HepG2 (cell line): ENCODE results near the gene PRM2. TPM values are rescaled to one million over a fixed set of nuclear protein-coding genes. Genes with fewer than 3 reads are reported as not detected.
A peak's percentile ranks its signal among the peaks of the same experiment; 100 is the strongest.

Experiments used
- ATAC-seq: fragments of 200-7000 bp; cut with Tn5 transposase; 3 replicates; pipeline ENCODE4 v1.9.1; 2020; ENCODE audit warnings: mild to moderate bottlenecking, moderate library complexity
- BruUV-seq: library from RNA; stranded (reverse); fragments of 400-500 nt; replicated peaks from 2 replicates; lab custom pipeline; 2021; lab: Mats Ljungman, UMichigan
- CTCF ChIA-PET: fragments of 300-600 bp; formaldehyde crosslinking; extraction: SDS; loops from one replicate; lab custom pipeline; 2021; ENCODE audit warnings: low total read pairs, inconsistent platforms, low intra/inter-chr PET ratio; lab: Yijun Ruan, JAX
- POLR2A ChIA-PET: fragments of 350-600 bp; sonication (Branson Sonifier 250); formaldehyde crosslinking; loops from one replicate; lab custom pipeline; 2020; ENCODE audit warnings: antibody characterized with exemption, inconsistent platforms; lab: Yijun Ruan, JAX
- DNase-seq: peaks from one replicate; pipeline ENCODE4 v3.0.0-alpha.2; 2015; ENCODE audit warnings: low spot score
- FAIRE-seq: peaks from 3 replicates; lab custom pipeline; 2011; peaks lifted over from hg19 to GRCh38; lab: Jason Lieb, UNC
- H2AFZ ChIP-seq: one replicate; pipeline ENCODE4 v1.6.1; 2011; ENCODE audit warnings: low read length, inconsistent platforms
- H3K27ac ChIP-seq: fragments of 300-600 bp; 3 replicates; pipeline ENCODE4 v1.8.0; 2011; ENCODE audit warnings: mixed run types, mild to moderate bottlenecking, mixed read lengths, low read length, inconsistent platforms; ENCODE audit not compliant: insufficient read depth; ENCODE audit errors: extremely low read length
- H3K27me3 ChIP-seq, 2 experiments: fragments of 200-600 bp in 1 of 2; 2 replicates in 1 of 2; 3 replicates in 1 of 2; pipeline versions ENCODE4 v1.6.0 to v1.8.0; 2011; ENCODE audit warnings: low read length in 2 of 2, mild to moderate bottlenecking in 2 of 2, moderate library complexity in 2 of 2, inconsistent platforms in 1 of 2; ENCODE audit not compliant: insufficient read depth in 2 of 2, control insufficient read depth in 1 of 2
- H3K36me3 ChIP-seq, 2 experiments: fragments of 200-600 bp in 1 of 2; replicated peaks in 1 of 2; 2 replicates in 1 of 2; 3 replicates in 1 of 2; pipeline versions ENCODE4 v1.5.1 to v1.8.0; 2011; ENCODE audit warnings: low read length in 2 of 2, inconsistent platforms in 1 of 2; ENCODE audit not compliant: insufficient read depth in 2 of 2, control insufficient read depth in 1 of 2
- H3K4me1 ChIP-seq: 2 replicates; pipeline ENCODE4 v1.5.1; 2012; ENCODE audit warnings: low read length, inconsistent platforms; ENCODE audit not compliant: insufficient read depth
- H3K4me2 ChIP-seq: 2 replicates; pipeline ENCODE4 v1.6.0; 2011; ENCODE audit warnings: low read depth, low read length, inconsistent platforms
- H3K4me3 ChIP-seq, 3 experiments: fragments of 200-600 bp in 1 of 3; sonication (generic), shearing (Covaris generic) in 1 of 3; replicated peaks in 1 of 3; 2 replicates each; pipeline ENCODE4 v1.5.1; 2011 to 2016; ENCODE audit warnings: low read length in 3 of 3, inconsistent platforms in 2 of 3, low read depth in 2 of 3, mild to moderate bottlenecking in 2 of 3, control low read depth in 1 of 3, mixed read lengths in 1 of 3; ENCODE audit not compliant: insufficient read depth in 1 of 3
- H3K79me2 ChIP-seq: one replicate; pipeline ENCODE4 v1.6.1; 2011; ENCODE audit warnings: low read length, inconsistent platforms; ENCODE audit not compliant: insufficient read depth
- H3K9ac ChIP-seq: 2 replicates; pipeline ENCODE4 v1.6.0; 2011; ENCODE audit warnings: mild to moderate bottlenecking, low read depth, low read length, inconsistent platforms; ENCODE audit not compliant: insufficient read depth
- H3K9me3 ChIP-seq: 2 replicates; pipeline ENCODE4 v1.5.1; 2012; ENCODE audit warnings: mild to moderate bottlenecking, low read length
- H4K20me1 ChIP-seq: 2 replicates; pipeline ENCODE4 v1.6.0; 2011; ENCODE audit warnings: inconsistent platforms, mild to moderate bottlenecking, low read length, moderate library complexity; ENCODE audit not compliant: insufficient read depth
- BRCA1 ChIP-seq: sonication (generic); formaldehyde crosslinking; IDR thresholded peaks from 2 replicates; pipeline ENCODE4 v1.4.0; 2020; ENCODE audit warnings: missing genetic modification reagents
- DNMT1 ChIP-seq: sonication (generic); formaldehyde crosslinking; IDR thresholded peaks from 2 replicates; pipeline ENCODE4 v1.5.1; 2020; ENCODE audit warnings: mild to moderate bottlenecking, missing genetic modification reagents
- GLI4 ChIP-seq: sonication (generic); formaldehyde crosslinking; IDR thresholded peaks from 2 replicates; pipeline ENCODE4 v1.5.1; 2020; ENCODE audit warnings: missing genetic modification reagents, mild to moderate bottlenecking, moderate library complexity, borderline replicate concordance
- GTF2F1 ChIP-seq: fragments of 150-350 bp; IDR thresholded peaks from 2 replicates; pipeline ENCODE4 v1.6.1; 2014; ENCODE audit warnings: low read length
- HOXD1 ChIP-seq: sonication (generic); formaldehyde crosslinking; IDR thresholded peaks from 2 replicates; pipeline ENCODE4 v1.5.0; 2020; ENCODE audit warnings: missing genetic modification reagents
- KDM4B ChIP-seq: sonication (generic); formaldehyde crosslinking; IDR thresholded peaks from 2 replicates; pipeline ENCODE4 v1.4.0; 2020; ENCODE audit warnings: missing genetic modification reagents
- KDM6A ChIP-seq: IDR thresholded peaks from 2 replicates; pipeline ENCODE4 v1.6.1; 2016; ENCODE audit warnings: low read depth
- POLR2AphosphoS2 ChIP-seq: IDR thresholded peaks from 2 replicates; pipeline ENCODE4 v1.6.1; 2011; ENCODE audit warnings: low read depth, low read length, improper control_type of control experiment
- RXRA ChIP-seq: sonication (generic); formaldehyde crosslinking; IDR thresholded peaks from 2 replicates; pipeline ENCODE4 v1.5.1; 2020; ENCODE audit warnings: missing genetic modification reagents
- ZFAT ChIP-seq: sonication (generic); formaldehyde crosslinking; conservative IDR thresholded peaks from 2 replicates; pipeline ENCODE4 v1.8.1; 2023; ENCODE audit warnings: missing genetic modification reagents, inconsistent platforms
- ZNF224 ChIP-seq: sonication (generic); formaldehyde crosslinking; IDR thresholded peaks from 2 replicates; pipeline ENCODE4 v1.5.0; 2020; ENCODE audit warnings: mild to moderate bottlenecking, missing genetic modification reagents
- ZNF331 ChIP-seq: sonication (generic); formaldehyde crosslinking; IDR thresholded peaks from 2 replicates; pipeline ENCODE4 v1.4.0; 2020; ENCODE audit warnings: missing genetic modification reagents
- ZNF547 ChIP-seq: sonication (generic); formaldehyde crosslinking; IDR thresholded peaks from 2 replicates; pipeline ENCODE4 v1.5.1; 2020; ENCODE audit warnings: mild to moderate bottlenecking, missing genetic modification reagents
- ZNF720 ChIP-seq: sonication (generic); formaldehyde crosslinking; IDR thresholded peaks from 2 replicates; pipeline ENCODE4 v1.4.0; 2020; ENCODE audit warnings: missing genetic modification reagents
- WGBS: methylation state at CpG from one replicate; pipeline ENCODE4 v1.1.6; 2017; ENCODE audit warnings: low lambda C conversion rate; 5-methylcytosine and 5-hydroxymethylcytosine counted together
- in situ Hi-C: cut with HindIII; loops from 2 replicates; pipeline ENCODE4 v1.10.0; 2017; ENCODE audit warnings: low pct_unique_long_range_greater_than_20kb; ENCODE audit not compliant: extremely low pct_ligation_motif_present
- intact Hi-C: fragments of 100-400 bp; cut with micrococcal nuclease; formaldehyde crosslinking; loops from one replicate; pipeline ENCODE4 v1.10.0; 2022; ENCODE audit not compliant: unreplicated experiment
- polyA plus RNA-seq, 8 experiments: library from polyadenylated mRNA; depleted of rRNA in 3 of 8; stranded (reverse) in 7 of 8; unstranded in 1 of 8; fragments of >200 nt; fragmentation: Illumina TruSeq in 4 of 8; extraction: Trizol in 4 of 8; gene quantifications; 2 replicates each; pipeline versions ENCODE4 v1.2.1 to v1.2.3, GENCODE V29; 2011 to 2016; ENCODE audit warnings: low read depth in 4 of 8, missing spikeins in 1 of 8, mixed read lengths in 1 of 8; ENCODE audit not compliant: insufficient read depth in 1 of 8
- total RNA-seq, 5 experiments: library from RNA; depleted of rRNA; stranded (reverse); fragments of >200 nt; fragmentation: Illumina TruSeq; extraction: Trizol; gene quantifications; 2 replicates each; pipeline ENCODE4 v1.2.3, GENCODE V29; 2016; ENCODE audit warnings: low read depth in 1 of 5
- TF ChIP-seq, protein P1 (sequence below): sonication (generic); formaldehyde crosslinking; IDR thresholded peaks from 2 replicates; pipeline ENCODE4 v1.5.0; 2020; ENCODE audit warnings: missing genetic modification reagents
- TF ChIP-seq, protein P2 (sequence below): IDR thresholded peaks from 2 replicates; pipeline ENCODE4 v1.6.1; 2016; ENCODE audit warnings: mild to moderate bottlenecking, missing biosample characterization, missing genetic modification reagents
- TF ChIP-seq, protein P3 (sequence below): sonication (generic); formaldehyde crosslinking; IDR thresholded peaks from 2 replicates; pipeline ENCODE4 v1.9.0; 2021; ENCODE audit warnings: missing genetic modification reagents, mild to moderate bottlenecking, borderline replicate concordance
- TF ChIP-seq, protein P4 (sequence below): IDR thresholded peaks from 2 replicates; pipeline ENCODE4 v1.6.1; 2016; ENCODE audit warnings: missing compliant biosample characterization, missing genetic modification reagents, borderline replicate concordance

PRM2 gene
- total and polyA plus RNA-seq, 2 of the 13 experiments (the other 11 are each of a cell fraction or from before 2014, with no cell fraction given) = 0.54 TPM; not detected in 1

DNA sequence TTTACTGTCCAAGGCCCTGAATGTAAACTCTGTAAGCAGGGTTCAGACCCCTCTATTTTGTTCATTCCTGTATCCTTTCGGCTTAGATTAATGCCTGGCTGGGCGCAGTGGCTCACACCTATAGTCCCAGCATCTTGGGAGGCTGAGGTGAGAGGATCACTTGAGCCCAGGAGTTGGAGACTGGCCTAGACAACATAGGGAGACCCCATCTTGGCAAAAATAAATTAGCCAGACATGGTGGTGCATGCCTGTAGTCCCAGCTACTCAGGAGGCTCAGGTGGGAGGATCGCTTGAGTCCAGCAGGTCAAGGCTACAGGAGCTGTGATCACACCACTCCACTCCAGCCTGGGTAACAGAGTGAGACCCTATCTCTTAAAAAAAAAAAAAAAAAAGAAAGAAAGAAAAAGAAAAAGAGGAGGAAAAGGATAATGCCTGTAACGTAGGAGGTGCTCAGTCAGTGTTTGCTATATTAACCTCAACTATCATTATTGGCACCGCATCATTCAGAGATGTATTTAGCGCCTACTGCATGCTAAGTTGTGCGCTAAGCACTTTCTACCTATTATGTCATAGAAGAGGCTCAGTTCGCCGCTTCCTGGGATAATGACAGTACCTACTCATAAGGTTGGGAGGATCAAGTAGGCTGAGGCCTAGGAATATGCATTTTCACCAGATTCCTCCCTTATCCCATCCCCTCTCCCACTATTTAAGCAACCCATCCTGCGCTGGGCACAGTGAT is 25.3 kb downstream of the PRM2 start (continued):
- TF ChIP-seq, protein P1, sequence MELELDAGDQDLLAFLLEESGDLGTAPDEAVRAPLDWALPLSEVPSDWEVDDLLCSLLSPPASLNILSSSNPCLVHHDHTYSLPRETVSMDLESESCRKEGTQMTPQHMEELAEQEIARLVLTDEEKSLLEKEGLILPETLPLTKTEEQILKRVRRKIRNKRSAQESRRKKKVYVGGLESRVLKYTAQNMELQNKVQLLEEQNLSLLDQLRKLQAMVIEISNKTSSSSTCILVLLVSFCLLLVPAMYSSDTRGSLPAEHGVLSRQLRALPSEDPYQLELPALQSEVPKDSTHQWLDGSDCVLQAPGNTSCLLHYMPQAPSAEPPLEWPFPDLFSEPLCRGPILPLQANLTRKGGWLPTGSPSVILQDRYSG (CRISPR knock-in tag) = no peak
- TF ChIP-seq ZNF224 (CRISPR knock-in tag) = no peak
- no peak for TF ChIP-seq HOXD1 (CRISPR knock-in tag)

DNA sequence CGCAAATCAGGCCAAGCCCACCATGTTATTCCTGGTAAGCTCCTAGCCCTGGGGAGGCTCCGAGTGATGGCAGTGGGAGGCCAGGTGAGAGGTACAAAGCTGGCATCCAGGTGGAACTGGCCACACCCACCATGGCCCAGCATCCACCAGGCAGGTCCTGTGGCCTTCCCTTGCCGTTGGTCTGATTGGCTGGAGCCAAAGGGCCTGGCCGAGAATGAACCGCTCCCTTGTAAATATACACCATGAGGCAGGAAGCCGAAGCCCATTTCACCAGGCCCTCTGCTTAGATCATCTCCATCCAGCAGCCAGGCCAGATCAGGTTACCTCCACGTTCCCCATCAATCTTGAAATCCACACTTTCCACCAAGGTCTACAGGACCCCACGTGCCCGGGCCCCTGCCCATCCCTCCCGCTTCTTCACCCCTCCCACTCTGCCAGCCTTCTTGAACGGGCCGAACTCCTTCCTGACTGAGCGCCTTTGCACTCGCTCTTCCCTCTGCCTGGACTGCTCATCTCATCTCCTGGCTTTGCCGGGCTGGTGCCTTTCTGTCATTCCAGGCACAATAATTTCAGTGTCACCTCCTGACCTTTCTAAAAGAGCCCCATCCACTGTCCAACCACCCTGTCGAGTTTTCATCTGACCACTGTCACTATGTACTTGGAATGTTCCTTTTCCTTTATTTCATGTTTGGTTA is 26.0 kb downstream of the PRM2 start:
- peaks cover 21% of the 10 kb centered on the region for H3K79me2 ChIP-seq
- no peak for TF ChIP-seq ZNF720 (CRISPR knock-in tag)
- TF ChIP-seq, protein P2, sequence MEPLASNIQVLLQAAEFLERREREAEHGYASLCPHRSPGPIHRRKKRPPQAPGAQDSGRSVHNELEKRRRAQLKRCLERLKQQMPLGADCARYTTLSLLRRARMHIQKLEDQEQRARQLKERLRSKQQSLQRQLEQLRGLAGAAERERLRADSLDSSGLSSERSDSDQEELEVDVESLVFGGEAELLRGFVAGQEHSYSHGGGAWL = no peak
- TF ChIP-seq KDM6A (CRISPR knock-in tag) = no peak
- no peak for TF ChIP-seq KDM4B (CRISPR knock-in tag)
- TF ChIP-seq, protein P3, sequence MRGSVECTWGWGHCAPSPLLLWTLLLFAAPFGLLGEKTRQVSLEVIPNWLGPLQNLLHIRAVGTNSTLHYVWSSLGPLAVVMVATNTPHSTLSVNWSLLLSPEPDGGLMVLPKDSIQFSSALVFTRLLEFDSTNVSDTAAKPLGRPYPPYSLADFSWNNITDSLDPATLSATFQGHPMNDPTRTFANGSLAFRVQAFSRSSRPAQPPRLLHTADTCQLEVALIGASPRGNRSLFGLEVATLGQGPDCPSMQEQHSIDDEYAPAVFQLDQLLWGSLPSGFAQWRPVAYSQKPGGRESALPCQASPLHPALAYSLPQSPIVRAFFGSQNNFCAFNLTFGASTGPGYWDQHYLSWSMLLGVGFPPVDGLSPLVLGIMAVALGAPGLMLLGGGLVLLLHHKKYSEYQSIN (CRISPR knock-in tag) = no peak
- TF ChIP-seq RXRA (CRISPR knock-in tag) = peak; percentile 49; the same call in 1 of the 2 replicates
- no peak for TF ChIP-seq ZNF331 (CRISPR knock-in tag)
- TF ChIP-seq, protein P4, sequence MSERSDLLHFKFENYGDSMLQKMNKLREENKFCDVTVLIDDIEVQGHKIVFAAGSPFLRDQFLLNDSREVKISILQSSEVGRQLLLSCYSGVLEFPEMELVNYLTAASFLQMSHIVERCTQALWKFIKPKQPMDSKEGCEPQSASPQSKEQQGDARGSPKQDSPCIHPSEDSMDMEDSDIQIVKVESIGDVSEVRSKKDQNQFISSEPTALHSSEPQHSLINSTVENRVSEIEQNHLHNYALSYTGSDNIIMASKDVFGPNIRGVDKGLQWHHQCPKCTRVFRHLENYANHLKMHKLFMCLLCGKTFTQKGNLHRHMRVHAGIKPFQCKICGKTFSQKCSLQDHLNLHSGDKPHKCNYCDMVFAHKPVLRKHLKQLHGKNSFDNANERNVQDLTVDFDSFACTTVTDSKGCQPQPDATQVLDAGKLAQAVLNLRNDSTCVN (CRISPR knock-in tag) = 0 out of 2 replicates have a peak, but pooled peaks have one; percentile 58
- no peak for TF ChIP-seq DNMT1 (CRISPR knock-in tag)
- TF ChIP-seq ZFAT (CRISPR knock-in tag) = no peak
- TF ChIP-seq GTF2F1 = no peak
- peak; percentile 3; the same call in 1 of the 2 replicates for TF ChIP-seq POLR2AphosphoS2
- no peak for TF ChIP-seq ZNF547 (CRISPR knock-in tag)
- TF ChIP-seq BRCA1 (CRISPR knock-in tag) = no peak
- no peak for TF ChIP-seq GLI4 (CRISPR knock-in tag)

More for the DNA sequence above, 26.0 kb downstream of the PRM2 start:
- H4K20me1 ChIP-seq = peaks cover 40% of the 10 kb centered on the region
- in situ Hi-C loops = no loop called here
- no peak overlapping the region for H2AFZ ChIP-seq
- no TSS peak for BruUV-seq
- POLR2A ChIA-PET = interaction anchor here (1.2 to 2.6 kb wide), 2 partner anchors 98 to 121 kb away, joined by 4 to 14 read pairs; no protein-coding TSS in a partner anchor
- FAIRE-seq (no peak), DNase-seq (no peak), ATAC-seq (peak; percentile 65)
- intact Hi-C loops = no loop called here
- H3K9me3 ChIP-seq = no peaks in the 10 kb centered on the region
- peaks cover 66% of the 10 kb centered on the region for H3K4me1 ChIP-seq
- H3K9ac ChIP-seq = no peak overlapping the region
- H3K4me2 ChIP-seq = peak overlapping the region; percentile 19; the same call in 1 of the 2 replicates
- H3K4me3 ChIP-seq = peak overlapping the region in 1 of 3 experiments; percentile 11; a peak in 1 of 6 replicates
- H3K27ac ChIP-seq = no peak overlapping the region
- H3K36me3 ChIP-seq = peaks cover 2 to 8% of the 10 kb centered on the region in 2 experiments; a peak in 4 of 5 replicates
- WGBS = 30% methylated on average over 16 of the region's 16 CpGs
- H3K27me3 ChIP-seq = no peaks in the 10 kb centered on the region
- CTCF ChIA-PET = no interaction called here
